ENCODE data around the gene RAD23B.

RAD23B gene

GRCh38 chr9:107269254-107269653 lies 13.8 kb upstream of the RAD23B start:
- DNase-seq (ENCODE audit: low read depth in 2 of 2), result no peak

GRCh38 chr9:107269681-107270080 lies 13.4 kb upstream of the RAD23B start:
- DNase-seq (ENCODE audit: low read depth in 2 of 2), result no peak

- no peak for DNase-seq (ENCODE audit: low read depth in 2 of 2)
These were observed 13.0 kb upstream of the RAD23B start for GRCh38 chr9:107270082-107270481.

GRCh38 chr9:107270580-107270979 lies 12.5 kb upstream of the RAD23B start:
- no peak for DNase-seq (ENCODE audit: low read depth in 2 of 2)

- DNase-seq (ENCODE audit: low read depth in 2 of 2), result no peak
These were observed 9.4 kb upstream of the RAD23B start for GRCh38 chr9:107273634-107274033.

GRCh38 chr9:107274096-107274495 lies 9.0 kb upstream of the RAD23B start:
- DNase-seq (ENCODE audit: low read depth in 2 of 2), result no peak

GRCh38 chr9:107274953-107275422 lies 8.1 kb upstream of the RAD23B start:
- DNase-seq (ENCODE audit: low read depth in 2 of 2), result no peak

- no peak for DNase-seq (ENCODE audit: low read depth in 2 of 2)
These were observed 7.5 kb upstream of the RAD23B start for GRCh38 chr9:107275530-107275929.

- no peak for DNase-seq (ENCODE audit: low read depth in 2 of 2)
These were observed 5.9 kb upstream of the RAD23B start for GRCh38 chr9:107276966-107277710.

GRCh38 chr9:107277801-107278200 lies 5.3 kb upstream of the RAD23B start:
- no peak for DNase-seq (ENCODE audit: low read depth in 2 of 2)

GRCh38 chr9:107279086-107279485 lies 4.0 kb upstream of the RAD23B start:
- DNase-seq (ENCODE audit: low read depth in 2 of 2), result no peak

GRCh38 chr9:107280543-107280942 lies 2.5 kb upstream of the RAD23B start:
- no peak for DNase-seq (ENCODE audit: low read depth in 2 of 2)

GRCh38 chr9:107281184-107281583 lies 1.9 kb upstream of the RAD23B start:
- DNase-seq (ENCODE audit: low read depth in 2 of 2), result no peak

GRCh38 chr9:107281922-107282667 lies 984 bp upstream of the RAD23B start:
- DNase-seq (ENCODE audit: low read depth in 2 of 2), result no peak

- DNase-seq (ENCODE audit: low read depth in 2 of 2), result peak; percentile 17 to 42
These were observed 841 bp downstream of the RAD23B start for GRCh38 chr9:107283623-107284616.

GRCh38 chr9:107284636-107285035 lies 1.6 kb downstream of the RAD23B start:
- no peak for DNase-seq (ENCODE audit: low read depth in 2 of 2)

GRCh38 chr9:107285286-107285685 lies 2.2 kb downstream of the RAD23B start:
- no peak for DNase-seq (ENCODE audit: low read depth in 2 of 2)

GRCh38 chr9:107286057-107286456 lies 3.0 kb downstream of the RAD23B start:
- DNase-seq (ENCODE audit: low read depth in 2 of 2), result no peak

- no peak for DNase-seq (ENCODE audit: low read depth in 2 of 2)
These were observed 5.6 kb downstream of the RAD23B start for GRCh38 chr9:107288701-107289100.

GRCh38 chr9:107290619-107291018 lies 7.5 kb downstream of the RAD23B start:
- DNase-seq (ENCODE audit: low read depth in 2 of 2), result no peak

GRCh38 chr9:107292821-107293542 lies 9.9 kb downstream of the RAD23B start:
- DNase-seq (ENCODE audit: low read depth in 2 of 2), result no peak
